ENCODE results near the gene ANKRD66. TPM values are rescaled to one million over a fixed set of nuclear protein-coding genes. Genes with fewer than 3 reads are reported as not detected.
"Not testable (repeated sequence)": the region's sequence is repeated elsewhere in the genome, so short reads cannot be mapped to it uniquely, and the experiment has no call there.

The ANKRD66 gene
- polyA plus RNA-seq, 2 of the 4 experiments (the other 2 are of a cell fraction): not detected

- TF ChIP-seq REST (IDR thresholded peaks at IDR 0.05) (no peak), RFX5 (IDR thresholded peaks at IDR 0.05) (no peak), BCL3 (IDR thresholded peaks at IDR 0.05) (no peak), ZFP36 (IDR thresholded peaks at IDR 0.05; ENCODE audit: borderline replicate concordance, partially characterized antibody) (no peak), MYC (IDR thresholded peaks at IDR 0.05; ENCODE audit: borderline replicate concordance, low read length) (no peak), JUN (IDR thresholded peaks at IDR 0.05) (no peak), HDAC2 (IDR thresholded peaks at IDR 0.05) (no peak)
These were observed 16.7 kb downstream of the ANKRD66 start (continued) for GRCh38 chr6:46763466-46763865.

GRCh38 chr6:46764280-46764679, 17.5 kb downstream of the ANKRD66 start:
- ATAC-seq; H3K9me3 ChIP-seq; FAIRE-seq; H3K27ac ChIP-seq; H3K4me3 ChIP-seq; H3K4me2 ChIP-seq; CTCF ChIA-PET; DNase-seq (ENCODE audit: low read depth in 1 of 2, low spot score in 1 of 2); POLR2A ChIA-PET; H3K4me1 ChIP-seq: not testable (repeated sequence)
- 69% methylated on average over 10 of the region's 10 CpGs for WGBS (ENCODE audit: missing lambda C conversion rate)

- ATAC-seq: no peak
- no peak for DNase-seq (ENCODE audit: low read depth in 1 of 2, low spot score in 1 of 2)
- Histone ChIP-seq H3K9me3 (no peaks in the 10 kb centered on the region), H3K4me1 (no peaks in the 10 kb centered on the region), H3K27ac (no peak overlapping the region), H3K4me2 (no peak overlapping the region), H3K4me3 (no peak overlapping the region)
- WGBS (ENCODE audit: missing lambda C conversion rate): 66% methylated on average over 5 of the region's 5 CpGs
- TF ChIP-seq POLR2AphosphoS2 (conservative IDR thresholded peaks at IDR 0.05; ENCODE audit: low read length): no peak
- no peak for TF ChIP-seq RNF2 (IDR thresholded peaks at IDR 0.05; ENCODE audit: borderline replicate concordance, low read depth)
- TF ChIP-seq MYC (IDR thresholded peaks at IDR 0.05; ENCODE audit: borderline replicate concordance, low read length): no peak
- TF ChIP-seq KDM5A (IDR thresholded peaks at IDR 0.05): no peak
- no peak for TF ChIP-seq HOXB13 (CRISPR knock-in tag; IDR thresholded peaks at IDR 0.05; ENCODE audit: low read depth)
- no peak for TF ChIP-seq TFCP2L1 (CRISPR knock-in tag; IDR thresholded peaks at IDR 0.05)
- no peak for TF ChIP-seq EHMT2 (IDR thresholded peaks at IDR 0.05; ENCODE audit: low read depth)
- TF ChIP-seq FOSL2 (IDR thresholded peaks at IDR 0.05): no peak
- TF ChIP-seq FOSL2 (CRISPR knock-in tag; IDR thresholded peaks at IDR 0.05): no peak
- no peak for TF ChIP-seq JUN (IDR thresholded peaks at IDR 0.05)
- no peak for TF ChIP-seq BHLHE40 (IDR thresholded peaks at IDR 0.05; ENCODE audit: low read depth, low read length)
- no peak for TF ChIP-seq ATOH8 (CRISPR knock-in tag; IDR thresholded peaks at IDR 0.05; ENCODE audit: low read depth)
- TF ChIP-seq RARB (CRISPR knock-in tag; IDR thresholded peaks at IDR 0.05): no peak
- ChIA-PET CTCF (no interaction called here), POLR2A (no interaction called here)
- FAIRE-seq: no peak
These were observed 18.2 kb downstream of the ANKRD66 start for GRCh38 chr6:46764961-46765360.
